HG03342 (cell line): ENCODE data around the gene KIF2A.
"Not testable (repeated sequence)": the region's sequence is repeated elsewhere in the genome, so short reads cannot be mapped to it uniquely, and the experiment has no call there.

Source experiments
- ATAC-seq: cut with Tn5 transposase; IDR thresholded peaks from one replicate; pipeline ENCODE4 v1.9.1; 2021; ENCODE audit warnings: mild to moderate bottlenecking, moderate library complexity; ENCODE audit not compliant: unreplicated experiment

The KIF2A gene

GRCh38 chr5:62289813-62290212 lies 16.2 kb upstream of the KIF2A start:
- ATAC-seq: no peak

DNA sequence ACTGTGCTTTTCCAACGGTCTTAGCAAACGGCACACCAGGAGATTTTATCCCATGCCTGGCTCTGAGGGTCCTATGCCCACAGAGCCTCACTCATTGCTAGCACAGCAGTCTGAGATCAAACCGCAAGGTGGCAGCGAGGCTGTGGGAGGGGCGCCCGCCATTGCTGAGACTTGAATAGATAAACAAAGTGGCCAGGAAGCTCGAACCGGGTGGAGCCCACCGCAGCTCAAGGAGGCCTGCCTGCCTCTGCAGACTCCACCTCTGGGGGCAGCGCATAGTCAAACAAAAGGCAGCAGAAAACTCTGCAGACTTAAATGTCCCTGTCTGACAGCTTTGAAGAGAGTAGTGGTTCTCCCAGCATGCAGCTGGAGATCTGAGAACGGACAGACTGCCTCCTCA lies 14.2 kb upstream of the KIF2A start:
- not testable (repeated sequence) for ATAC-seq

GRCh38 chr5:62296998-62297397 lies 9.0 kb upstream of the KIF2A start:
- ATAC-seq: no peak

GRCh38 chr5:62298118-62298517 lies 7.9 kb upstream of the KIF2A start:
- ATAC-seq: no peak

DNA sequence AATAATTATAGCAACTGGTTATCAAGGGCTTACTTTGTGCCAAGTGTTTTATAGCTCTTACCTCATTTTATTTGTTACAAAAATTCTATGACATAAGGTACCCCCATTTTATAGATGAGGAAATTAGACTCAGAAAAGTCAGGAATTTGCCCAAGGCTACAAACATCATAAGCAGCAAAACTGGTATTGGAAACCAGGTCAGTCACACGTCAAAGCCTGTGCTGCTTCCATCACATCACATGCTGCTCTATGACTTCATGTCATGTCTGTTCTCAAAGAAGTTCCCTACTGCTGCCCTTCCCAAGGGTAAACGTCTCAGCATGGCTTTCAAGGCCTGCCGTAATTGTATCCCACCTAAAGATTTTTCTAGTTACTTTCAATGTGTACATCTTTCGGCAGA lies 6.9 kb upstream of the KIF2A start:
- no peak for ATAC-seq

DNA sequence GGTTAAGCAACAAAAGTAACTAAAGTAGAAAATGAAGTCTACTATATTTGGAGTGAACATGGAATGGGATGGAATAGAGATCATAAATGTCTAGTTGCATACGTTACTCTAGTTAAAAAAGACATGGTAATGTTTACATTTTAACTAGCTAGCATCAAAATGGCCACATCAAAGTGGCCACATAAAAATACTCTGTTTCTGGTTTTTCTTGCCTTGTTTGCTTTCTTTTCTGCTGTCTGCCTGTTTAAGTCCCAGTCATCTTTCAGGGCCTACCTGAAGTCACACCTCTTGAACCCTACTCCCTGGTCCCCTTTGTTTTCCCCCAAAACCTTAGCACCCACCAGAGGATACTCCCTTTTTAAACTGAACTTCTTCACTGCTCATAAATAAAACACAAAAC lies 6.4 kb upstream of the KIF2A start:
- ATAC-seq: no peak

DNA sequence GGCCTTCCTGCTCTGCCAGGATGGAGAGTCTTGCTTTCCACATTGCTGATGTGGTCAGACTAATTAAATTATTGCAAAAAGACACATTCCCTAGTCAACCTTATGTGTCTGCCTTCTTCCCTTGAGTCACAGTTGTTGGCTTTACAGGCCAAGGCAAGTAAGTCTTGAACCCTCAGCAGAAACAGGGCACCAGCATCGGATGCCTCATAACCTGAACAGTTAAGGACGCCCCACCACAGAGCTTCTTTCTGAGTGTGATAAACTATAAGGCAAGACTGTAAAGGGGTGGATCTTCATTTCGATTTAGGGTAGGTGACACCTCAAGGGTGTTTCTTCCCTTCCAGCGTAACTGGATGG lies 670 bp upstream of the KIF2A start:
- ATAC-seq: no peak

- ATAC-seq: peak; percentile 22
Measured at GRCh38 chr5:62306323-62306895, 403 bp downstream of the KIF2A start.

- ATAC-seq: peak; percentile 5
Measured at GRCh38 chr5:62306896-62307689, 1.1 kb downstream of the KIF2A start.

DNA sequence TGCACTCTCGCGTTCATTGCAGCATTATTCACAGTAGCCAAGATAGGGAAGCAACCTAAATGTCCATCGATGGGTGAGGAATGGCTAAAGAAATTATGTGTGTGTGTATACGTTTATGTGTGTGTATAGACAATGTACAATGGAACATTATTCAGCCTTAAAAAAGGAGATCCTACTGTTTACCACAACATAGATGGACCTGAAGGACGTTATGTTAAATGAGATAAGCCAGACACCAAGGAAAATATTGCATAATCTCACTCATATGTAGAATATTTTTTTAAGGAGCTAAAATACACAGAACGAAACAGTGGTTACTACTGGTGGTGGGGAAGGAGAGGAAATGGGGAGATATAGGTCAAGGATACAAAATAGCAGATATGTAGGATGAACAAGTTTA lies 2.4 kb downstream of the KIF2A start:
- no peak for ATAC-seq

GRCh38 chr5:62309107-62309506 lies 3.1 kb downstream of the KIF2A start:
- no peak for ATAC-seq

GRCh38 chr5:62310426-62311143 lies 4.6 kb downstream of the KIF2A start:
- ATAC-seq: no peak

GRCh38 chr5:62312036-62312435 lies 6.0 kb downstream of the KIF2A start:
- ATAC-seq: no peak

GRCh38 chr5:62312674-62313073 lies 6.7 kb downstream of the KIF2A start:
- no peak for ATAC-seq

DNA sequence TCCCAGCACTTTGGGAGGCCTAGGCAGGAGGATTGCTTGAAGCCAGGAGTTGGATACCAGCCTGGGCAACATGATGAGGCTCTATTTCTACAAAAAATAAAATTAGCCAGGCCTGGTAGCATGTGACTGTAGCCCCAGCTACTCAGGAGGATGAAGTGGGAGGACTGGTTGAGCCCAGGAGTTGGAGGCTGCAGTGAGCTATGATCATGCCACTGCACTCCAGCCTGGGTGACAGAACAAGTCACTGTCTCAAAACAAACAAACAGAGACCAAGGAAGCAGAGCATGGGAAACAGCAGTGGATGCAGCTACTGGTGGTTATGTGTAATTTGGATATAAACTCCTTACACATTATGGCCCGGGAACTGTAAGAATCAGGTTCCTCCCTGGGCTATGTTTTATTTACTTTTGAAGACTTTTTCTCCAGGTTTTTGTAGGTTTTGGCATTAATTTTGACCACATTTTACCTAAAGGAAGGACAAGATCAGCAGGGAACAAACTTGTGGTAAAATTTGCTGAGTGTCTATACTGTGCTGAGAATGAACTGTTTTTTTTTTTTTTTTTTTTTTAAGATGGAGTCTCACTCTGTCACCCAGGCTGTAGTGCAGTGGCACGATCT lies 8.3 kb downstream of the KIF2A start:
- no peak for ATAC-seq

GRCh38 chr5:62315376-62316175 lies 9.6 kb downstream of the KIF2A start:
- no peak for ATAC-seq

DNA sequence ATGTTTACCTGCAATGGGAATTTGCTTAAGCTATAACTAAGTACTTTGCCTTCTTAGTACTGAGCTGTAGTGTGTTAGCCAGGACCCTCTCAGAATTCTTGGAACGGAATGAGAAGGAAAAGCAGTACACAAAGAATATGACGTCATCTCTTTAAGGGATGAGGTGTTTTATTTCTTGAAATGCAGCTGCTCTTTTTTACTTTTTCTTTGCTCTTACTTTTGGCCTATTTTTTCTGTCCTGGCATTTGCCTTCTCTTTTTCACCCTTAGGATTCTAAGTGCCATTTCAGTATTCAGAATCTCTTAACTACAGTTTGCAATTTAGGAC lies 10.1 kb downstream of the KIF2A start:
- no peak for ATAC-seq

GRCh38 chr5:62317810-62318209 lies 11.8 kb downstream of the KIF2A start:
- ATAC-seq: no peak

DNA sequence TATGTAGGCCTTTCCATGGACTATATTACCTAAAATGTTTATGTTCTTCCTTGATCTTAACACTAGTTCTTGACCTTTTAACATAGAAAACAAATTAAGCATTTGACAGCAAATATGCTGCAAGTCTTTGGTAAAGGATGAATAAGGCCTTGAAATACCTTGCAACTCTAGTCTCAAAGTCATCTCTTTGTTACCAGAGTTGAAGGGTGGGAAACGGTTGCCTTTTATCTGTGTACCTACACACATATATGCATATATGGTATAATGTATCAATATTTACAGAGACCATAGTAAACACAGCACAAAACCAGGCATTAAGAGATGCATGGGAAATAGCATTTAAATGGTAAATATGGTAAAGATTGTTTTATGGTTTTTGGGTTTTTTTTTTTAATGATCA lies 16.5 kb downstream of the KIF2A start:
- no peak for ATAC-seq

- ATAC-seq: peak; percentile 73
Measured at GRCh38 chr5:62326302-62326701, 20.3 kb downstream of the KIF2A start.

GRCh38 chr5:62326702-62327101 lies 20.7 kb downstream of the KIF2A start:
- no peak for ATAC-seq
